ENCODE measurements around the gene ITIH3.

ITIH3 gene, protein sequence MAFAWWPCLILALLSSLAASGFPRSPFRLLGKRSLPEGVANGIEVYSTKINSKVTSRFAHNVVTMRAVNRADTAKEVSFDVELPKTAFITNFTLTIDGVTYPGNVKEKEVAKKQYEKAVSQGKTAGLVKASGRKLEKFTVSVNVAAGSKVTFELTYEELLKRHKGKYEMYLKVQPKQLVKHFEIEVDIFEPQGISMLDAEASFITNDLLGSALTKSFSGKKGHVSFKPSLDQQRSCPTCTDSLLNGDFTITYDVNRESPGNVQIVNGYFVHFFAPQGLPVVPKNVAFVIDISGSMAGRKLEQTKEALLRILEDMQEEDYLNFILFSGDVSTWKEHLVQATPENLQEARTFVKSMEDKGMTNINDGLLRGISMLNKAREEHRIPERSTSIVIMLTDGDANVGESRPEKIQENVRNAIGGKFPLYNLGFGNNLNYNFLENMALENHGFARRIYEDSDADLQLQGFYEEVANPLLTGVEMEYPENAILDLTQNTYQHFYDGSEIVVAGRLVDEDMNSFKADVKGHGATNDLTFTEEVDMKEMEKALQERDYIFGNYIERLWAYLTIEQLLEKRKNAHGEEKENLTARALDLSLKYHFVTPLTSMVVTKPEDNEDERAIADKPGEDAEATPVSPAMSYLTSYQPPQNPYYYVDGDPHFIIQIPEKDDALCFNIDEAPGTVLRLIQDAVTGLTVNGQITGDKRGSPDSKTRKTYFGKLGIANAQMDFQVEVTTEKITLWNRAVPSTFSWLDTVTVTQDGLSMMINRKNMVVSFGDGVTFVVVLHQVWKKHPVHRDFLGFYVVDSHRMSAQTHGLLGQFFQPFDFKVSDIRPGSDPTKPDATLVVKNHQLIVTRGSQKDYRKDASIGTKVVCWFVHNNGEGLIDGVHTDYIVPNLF

DNA sequence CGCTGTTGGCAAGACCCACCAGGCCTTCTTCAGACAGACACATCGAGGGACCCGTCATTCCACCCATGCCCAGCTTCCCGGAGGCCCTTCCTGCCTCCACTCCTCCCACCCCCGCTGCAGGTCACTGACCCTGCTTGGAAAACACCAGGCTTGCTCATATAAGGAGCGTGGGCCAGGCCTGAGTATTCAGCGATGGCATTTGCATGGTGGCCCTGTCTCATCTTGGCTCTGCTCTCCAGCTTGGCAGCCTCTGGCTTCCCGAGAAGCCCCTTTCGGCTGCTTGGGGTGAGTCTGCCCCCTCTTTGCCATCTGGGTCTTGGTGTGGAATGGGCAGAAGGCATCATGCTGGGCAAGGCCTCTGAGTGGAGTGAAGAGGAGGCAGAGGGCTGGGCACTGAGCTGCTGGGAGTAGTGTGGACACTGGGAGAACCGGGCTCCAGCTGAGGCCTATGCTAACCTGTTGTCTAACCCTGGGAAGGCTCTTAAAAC is at the start of gene ITIH3:
Gene ITIH3, plus strand, starts transcription at position 185 of the 488 bp plus-strand sequence. Its CDS starts 8 bp downstream, at position 193.
- H3K27me3 Mint-ChIP-seq (ENCODE audit: low read depth): no peaks in the 10 kb centered on the region
- no peaks in the 10 kb centered on the region for H3K36me3 Mint-ChIP-seq (ENCODE audit: low read depth)
- no peaks in the 10 kb centered on the region for H3K4me1 Mint-ChIP-seq (ENCODE audit: low read depth)
- no peak within 1 kb of the TSS for H3K27ac Mint-ChIP-seq
- H3K4me3 Mint-ChIP-seq: no peak within 1 kb of the TSS
- H3K9me3 Mint-ChIP-seq: no peaks in the 10 kb centered on the region

DNA sequence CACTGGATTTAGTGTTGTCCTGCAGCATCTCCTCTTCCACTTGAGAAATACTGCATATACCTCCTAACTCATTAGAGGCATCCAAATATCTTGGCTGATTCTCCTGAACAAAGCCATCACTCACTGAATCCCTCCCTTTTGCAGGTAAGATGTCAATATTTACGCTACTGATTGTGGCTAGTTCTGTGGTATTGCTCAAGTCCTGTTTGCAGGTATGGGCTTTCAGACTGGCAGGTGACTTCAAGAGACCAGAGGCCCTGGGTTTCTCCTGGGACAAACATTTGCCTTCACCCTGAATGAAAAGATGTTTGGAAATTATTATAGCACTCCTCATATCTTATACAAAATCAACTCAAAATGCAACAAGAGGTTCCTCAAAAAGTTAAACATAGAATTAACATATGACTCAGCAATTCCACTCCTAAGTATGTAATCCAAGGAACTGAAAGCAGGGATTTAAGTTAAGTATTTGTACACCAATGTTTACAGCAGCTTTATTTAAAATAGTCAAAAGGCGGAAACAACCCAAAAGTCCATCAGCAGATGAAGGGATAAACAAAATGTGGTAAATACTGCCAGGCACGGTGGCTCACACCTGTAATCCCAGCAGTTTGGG is 42.4 kb upstream of the ITIH3 start:
- no peaks in the 10 kb centered on the region for H3K4me1 Mint-ChIP-seq (ENCODE audit: low read depth)
- H3K4me3 Mint-ChIP-seq: no peak overlapping the region
- peaks cover 20% of the 10 kb centered on the region for H3K36me3 Mint-ChIP-seq (ENCODE audit: low read depth)
- H3K9me3 Mint-ChIP-seq: no peaks in the 10 kb centered on the region
- no peak overlapping the region for H3K27ac Mint-ChIP-seq
- H3K27me3 Mint-ChIP-seq (ENCODE audit: low read depth): no peaks in the 10 kb centered on the region

DNA sequence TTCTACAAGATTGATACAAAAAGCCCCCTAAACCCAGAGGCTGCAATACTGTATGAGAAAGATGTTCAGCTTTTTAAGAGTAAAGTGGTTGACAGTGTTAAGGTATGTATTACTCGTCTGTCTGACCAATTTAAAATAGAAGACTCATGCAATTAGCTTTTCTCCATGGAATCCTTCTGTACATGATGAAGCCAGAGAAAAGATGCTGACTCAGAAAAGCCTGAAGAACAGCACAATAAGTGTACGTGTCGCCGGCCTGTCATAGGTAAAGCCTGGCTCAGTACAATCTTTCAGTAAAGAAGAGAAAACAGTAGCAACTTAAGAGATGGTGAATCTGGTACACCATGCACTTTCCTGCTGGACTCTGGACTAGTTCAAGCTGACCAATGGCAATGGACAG is 40.2 kb upstream of the ITIH3 start:
- Mint-ChIP-seq H3K36me3 (ENCODE audit: low read depth) (peaks cover 20% of the 10 kb centered on the region), H3K27ac (no peak overlapping the region), H3K4me3 (no peak overlapping the region), H3K27me3 (ENCODE audit: low read depth) (no peaks in the 10 kb centered on the region), H3K4me1 (ENCODE audit: low read depth) (peaks cover 1% of the 10 kb centered on the region), H3K9me3 (no peaks in the 10 kb centered on the region)

DNA sequence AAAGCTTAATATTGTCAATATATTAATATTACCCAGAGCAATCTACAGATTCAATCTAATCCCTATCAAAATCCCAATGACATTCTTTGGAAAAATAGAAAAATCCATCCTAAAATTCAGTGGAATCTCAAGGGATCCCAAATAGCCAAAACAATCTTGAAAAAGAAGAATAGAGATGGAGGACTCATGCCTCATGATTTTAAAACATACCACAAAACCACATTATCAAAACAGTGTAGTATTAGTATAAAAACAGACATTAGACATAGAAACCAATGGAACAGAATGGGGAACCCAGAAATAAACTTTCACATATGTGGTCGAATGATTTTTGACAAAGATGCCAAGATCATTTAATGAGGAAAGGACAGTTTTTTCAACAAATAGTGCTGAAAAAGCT is 38.5 kb upstream of the ITIH3 start:
- Mint-ChIP-seq H3K9me3 (no peaks in the 10 kb centered on the region), H3K4me3 (no peak overlapping the region), H3K27ac (no peak overlapping the region), H3K36me3 (ENCODE audit: low read depth) (peaks cover 30% of the 10 kb centered on the region), H3K4me1 (ENCODE audit: low read depth) (peaks cover 3% of the 10 kb centered on the region), H3K27me3 (ENCODE audit: low read depth) (no peaks in the 10 kb centered on the region)

DNA sequence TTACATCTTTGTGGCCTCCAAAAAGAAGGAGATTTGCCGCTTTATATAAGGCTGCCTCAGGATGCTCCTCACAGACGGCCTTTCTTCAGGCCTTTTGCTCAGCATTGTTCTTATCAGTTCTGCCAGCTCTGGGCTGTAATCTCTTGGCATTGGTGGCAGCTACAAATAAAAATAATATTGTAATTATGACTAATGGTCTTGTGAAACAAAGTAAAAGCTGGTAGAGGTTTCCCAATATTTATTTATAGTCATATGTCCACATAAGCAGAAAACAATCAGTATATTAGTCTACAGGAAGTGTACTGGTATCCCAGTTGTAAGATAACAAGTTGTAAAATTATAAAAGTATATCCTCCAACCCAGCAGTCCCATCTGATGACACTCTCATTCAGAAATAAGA is 31.1 kb upstream of the ITIH3 start:
- peaks cover 26% of the 10 kb centered on the region for H3K36me3 Mint-ChIP-seq (ENCODE audit: low read depth)
- no peaks in the 10 kb centered on the region for H3K27me3 Mint-ChIP-seq (ENCODE audit: low read depth)
- no peak overlapping the region for H3K27ac Mint-ChIP-seq
- H3K4me3 Mint-ChIP-seq: no peak overlapping the region
- peaks cover 3% of the 10 kb centered on the region for H3K4me1 Mint-ChIP-seq (ENCODE audit: low read depth)
- no peaks in the 10 kb centered on the region for H3K9me3 Mint-ChIP-seq

DNA sequence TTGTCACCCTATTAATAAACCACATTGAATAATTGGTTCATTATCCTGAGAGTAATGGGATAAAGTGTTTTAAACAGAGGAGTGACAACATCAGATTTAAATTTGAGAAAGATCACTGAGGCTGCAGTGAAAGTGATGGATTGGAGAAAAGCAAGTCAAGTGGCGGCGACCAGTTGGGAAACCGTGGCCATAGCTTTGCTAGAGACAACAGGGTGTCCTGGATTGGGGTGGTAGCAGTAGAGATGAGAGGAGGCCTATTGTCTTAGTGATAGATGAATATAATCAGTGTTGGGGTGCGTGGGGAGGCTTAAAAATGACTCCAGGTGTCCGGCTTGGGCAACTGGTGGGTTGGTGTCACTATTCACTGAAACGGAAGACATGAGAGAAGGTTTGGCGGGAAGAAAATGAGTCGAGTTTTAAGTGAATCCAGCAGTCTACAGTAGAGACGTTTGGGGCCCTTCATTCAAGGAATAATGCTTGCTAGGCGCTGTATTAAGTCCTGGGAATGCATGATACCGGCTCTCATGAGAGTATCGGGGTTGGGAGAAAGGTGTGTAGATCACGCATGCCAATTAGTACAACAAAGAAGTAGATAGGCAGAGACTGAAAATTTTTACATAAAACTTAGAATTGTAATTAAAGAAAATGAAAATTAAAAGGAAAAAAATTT is 24.7 kb upstream of the ITIH3 start:
- Mint-ChIP-seq H3K4me1 (ENCODE audit: low read depth) (peaks cover 19% of the 10 kb centered on the region), H3K9me3 (no peaks in the 10 kb centered on the region), H3K27me3 (ENCODE audit: low read depth) (no peaks in the 10 kb centered on the region), H3K27ac (peak overlapping the region; percentile 80), H3K36me3 (ENCODE audit: low read depth) (no peaks in the 10 kb centered on the region), H3K4me3 (peak overlapping the region; percentile 87)

DNA sequence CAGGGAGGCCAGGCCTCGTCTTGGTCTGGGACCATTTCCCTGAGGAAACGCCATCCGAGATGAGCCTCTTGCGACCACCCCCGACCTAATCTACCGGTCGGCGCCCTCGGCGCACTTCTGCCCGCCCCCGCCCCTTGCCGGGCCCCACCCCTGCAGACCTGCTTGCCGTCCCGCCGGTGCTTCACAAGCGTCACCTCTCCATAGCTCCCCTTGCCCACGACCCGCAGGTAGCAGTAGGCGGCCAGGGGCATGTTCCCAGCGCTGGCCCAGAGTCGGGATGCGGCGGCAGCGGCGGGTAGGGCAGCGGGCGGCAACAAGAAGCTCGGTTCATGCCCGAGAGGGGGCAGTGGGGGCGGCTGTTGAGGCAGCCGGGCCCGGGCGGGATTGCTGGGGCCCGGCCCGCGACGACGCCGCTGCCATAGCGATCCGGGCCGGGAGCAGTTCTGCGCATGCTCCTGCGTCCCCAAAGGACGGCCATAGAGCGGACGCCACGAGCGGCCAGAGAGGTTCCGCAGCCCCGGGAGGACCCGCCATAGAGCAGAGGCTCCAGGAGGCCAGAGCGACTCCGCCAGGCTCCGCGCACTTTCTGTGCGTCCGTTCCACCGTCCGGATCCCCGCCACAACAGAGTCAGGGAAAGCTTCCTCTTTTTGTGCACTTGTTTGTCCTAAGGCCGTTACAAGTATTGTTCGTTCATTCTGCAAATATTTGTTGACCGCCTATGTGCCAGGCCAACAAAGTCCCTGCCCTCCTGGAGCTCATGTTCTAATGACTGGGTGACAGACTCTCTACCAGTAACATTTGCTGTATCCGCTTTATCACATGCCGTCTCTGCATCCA is 23.9 kb upstream of the ITIH3 start, which contains the start of gene NEK4:
Gene NEK4, minus strand, starts transcription at position 445 of the 838 bp plus-strand sequence. Its CDS starts 194 bp downstream, at position 251.
- H3K4me1 Mint-ChIP-seq (ENCODE audit: low read depth): peaks cover 19% of the 10 kb centered on the region
- H3K9me3 Mint-ChIP-seq: no peaks in the 10 kb centered on the region
- no peaks in the 10 kb centered on the region for H3K36me3 Mint-ChIP-seq (ENCODE audit: low read depth)
- peak within 1 kb of the TSS; percentile 87 for H3K4me3 Mint-ChIP-seq
- no peaks in the 10 kb centered on the region for H3K27me3 Mint-ChIP-seq (ENCODE audit: low read depth)
- peak within 1 kb of the TSS; percentile 91 for H3K27ac Mint-ChIP-seq

DNA sequence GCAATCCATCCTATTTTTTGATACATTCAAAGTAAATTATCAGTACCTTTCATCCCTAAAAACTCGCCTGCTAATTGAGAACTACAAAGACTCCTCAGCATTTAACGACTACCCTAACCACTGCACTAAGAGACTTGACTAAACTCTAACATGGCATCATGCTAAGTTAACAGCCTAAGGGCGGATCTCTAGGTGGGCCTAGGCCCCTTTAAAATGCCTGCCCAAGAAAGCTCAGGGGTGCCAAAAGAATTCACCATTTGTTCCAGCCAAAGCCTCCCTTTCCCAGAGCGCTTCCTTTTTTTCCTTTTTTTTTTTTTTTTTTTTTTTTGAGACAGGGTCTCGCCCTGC is 23.3 kb upstream of the ITIH3 start:
- Mint-ChIP-seq H3K9me3 (no peaks in the 10 kb centered on the region), H3K27me3 (ENCODE audit: low read depth) (no peaks in the 10 kb centered on the region), H3K4me1 (ENCODE audit: low read depth) (peaks cover 19% of the 10 kb centered on the region), H3K27ac (peak overlapping the region; percentile 91), H3K4me3 (peak overlapping the region; percentile 87), H3K36me3 (ENCODE audit: low read depth) (no peaks in the 10 kb centered on the region)

DNA sequence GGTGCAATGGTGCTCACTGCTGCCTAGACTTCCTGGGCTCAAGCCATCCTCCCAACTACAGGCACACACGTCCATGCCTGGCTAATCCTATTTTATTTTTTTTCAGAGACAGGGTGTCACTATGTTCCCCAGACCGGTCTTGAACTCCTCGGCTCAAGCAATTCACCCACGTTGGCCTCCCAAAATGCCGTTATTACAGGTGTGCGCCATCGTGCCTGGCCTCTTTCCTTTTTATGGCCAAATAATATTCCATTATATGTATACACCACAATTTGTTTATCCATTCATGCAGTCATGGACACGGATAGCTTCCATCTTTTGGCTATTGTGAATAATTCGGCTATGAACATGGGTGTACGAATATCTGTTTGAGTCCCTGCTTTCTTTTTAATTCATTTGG is 22.9 kb upstream of the ITIH3 start:
- Mint-ChIP-seq H3K36me3 (ENCODE audit: low read depth) (no peaks in the 10 kb centered on the region), H3K4me3 (peak overlapping the region; percentile 87), H3K27ac (peak overlapping the region; percentile 91), H3K4me1 (ENCODE audit: low read depth) (peaks cover 19% of the 10 kb centered on the region), H3K27me3 (ENCODE audit: low read depth) (no peaks in the 10 kb centered on the region), H3K9me3 (no peaks in the 10 kb centered on the region)

DNA sequence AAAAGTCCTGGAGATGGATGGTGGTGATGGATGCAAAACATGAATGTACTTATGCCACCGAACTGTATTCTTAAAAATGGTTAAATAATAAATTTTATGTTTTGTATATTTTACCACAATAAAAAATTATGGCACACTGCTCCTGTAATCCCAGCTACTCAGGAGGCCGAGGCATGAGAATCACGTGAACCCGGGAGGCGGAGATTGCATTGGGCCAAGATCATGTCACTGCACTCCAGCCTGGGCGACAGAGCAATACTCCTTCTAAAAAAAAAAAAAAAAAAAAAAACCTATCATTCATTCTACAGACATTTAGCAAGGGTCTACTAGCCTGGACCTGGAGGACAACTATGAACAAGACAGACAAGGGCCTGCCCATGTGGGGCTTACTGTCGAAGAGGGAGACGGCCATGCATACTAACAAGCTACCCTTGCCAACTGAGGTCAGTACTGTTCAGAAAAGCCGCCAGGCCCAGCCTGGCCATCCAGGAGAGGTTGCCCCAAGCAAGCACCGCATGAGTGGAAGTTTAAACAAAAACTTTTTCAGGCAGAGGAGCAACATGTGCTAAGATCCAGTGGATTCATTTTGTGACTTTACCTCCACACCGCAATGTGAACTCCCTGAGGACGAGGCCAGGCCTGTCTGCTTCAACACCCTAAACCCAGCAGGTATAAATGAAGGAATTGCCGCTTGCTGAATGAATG is 21.1 kb upstream of the ITIH3 start:
- Mint-ChIP-seq H3K27me3 (ENCODE audit: low read depth) (no peaks in the 10 kb centered on the region), H3K27ac (no peak overlapping the region), H3K4me3 (no peak overlapping the region)

DNA sequence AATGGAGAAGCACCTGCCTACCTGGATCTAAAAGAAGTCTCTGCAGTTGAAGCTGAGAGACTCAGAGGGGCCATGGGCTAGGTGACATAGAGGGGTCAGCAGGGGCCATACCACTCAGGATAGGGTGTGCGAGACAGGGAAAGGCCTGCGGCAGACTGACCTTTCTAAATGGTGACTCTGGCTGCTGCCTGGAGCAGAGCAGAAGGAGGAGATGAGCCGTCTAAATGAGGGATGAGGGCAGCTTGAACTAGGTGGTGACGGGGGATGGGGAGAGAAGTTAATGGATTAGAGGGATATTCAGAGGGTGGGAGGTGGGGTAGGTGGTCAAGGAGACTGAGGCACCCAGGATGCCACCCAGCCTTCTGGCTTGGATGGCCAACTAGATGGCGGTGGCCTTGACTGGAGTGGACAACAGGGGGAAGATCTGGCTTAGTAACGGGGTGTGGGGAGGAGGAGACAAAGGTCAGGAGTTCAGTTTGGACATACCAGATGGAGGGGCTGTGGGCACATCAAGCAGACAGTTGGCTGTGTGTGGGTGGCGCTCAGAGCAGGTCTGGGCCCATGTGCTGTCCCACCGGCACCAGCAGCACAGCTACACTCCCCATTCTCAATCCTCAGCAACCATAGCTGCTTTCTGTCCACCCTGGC is 20.4 kb upstream of the ITIH3 start:
- H3K9me3 Mint-ChIP-seq: no peaks in the 10 kb centered on the region
- H3K27ac Mint-ChIP-seq: no peak overlapping the region
- H3K4me1 Mint-ChIP-seq (ENCODE audit: low read depth): peaks cover 19% of the 10 kb centered on the region

More for the DNA sequence above, 21.1 kb upstream of the ITIH3 start:
- Mint-ChIP-seq H3K36me3 (ENCODE audit: low read depth) (no peaks in the 10 kb centered on the region), H3K9me3 (no peaks in the 10 kb centered on the region), H3K4me1 (ENCODE audit: low read depth) (peaks cover 19% of the 10 kb centered on the region)

DNA sequence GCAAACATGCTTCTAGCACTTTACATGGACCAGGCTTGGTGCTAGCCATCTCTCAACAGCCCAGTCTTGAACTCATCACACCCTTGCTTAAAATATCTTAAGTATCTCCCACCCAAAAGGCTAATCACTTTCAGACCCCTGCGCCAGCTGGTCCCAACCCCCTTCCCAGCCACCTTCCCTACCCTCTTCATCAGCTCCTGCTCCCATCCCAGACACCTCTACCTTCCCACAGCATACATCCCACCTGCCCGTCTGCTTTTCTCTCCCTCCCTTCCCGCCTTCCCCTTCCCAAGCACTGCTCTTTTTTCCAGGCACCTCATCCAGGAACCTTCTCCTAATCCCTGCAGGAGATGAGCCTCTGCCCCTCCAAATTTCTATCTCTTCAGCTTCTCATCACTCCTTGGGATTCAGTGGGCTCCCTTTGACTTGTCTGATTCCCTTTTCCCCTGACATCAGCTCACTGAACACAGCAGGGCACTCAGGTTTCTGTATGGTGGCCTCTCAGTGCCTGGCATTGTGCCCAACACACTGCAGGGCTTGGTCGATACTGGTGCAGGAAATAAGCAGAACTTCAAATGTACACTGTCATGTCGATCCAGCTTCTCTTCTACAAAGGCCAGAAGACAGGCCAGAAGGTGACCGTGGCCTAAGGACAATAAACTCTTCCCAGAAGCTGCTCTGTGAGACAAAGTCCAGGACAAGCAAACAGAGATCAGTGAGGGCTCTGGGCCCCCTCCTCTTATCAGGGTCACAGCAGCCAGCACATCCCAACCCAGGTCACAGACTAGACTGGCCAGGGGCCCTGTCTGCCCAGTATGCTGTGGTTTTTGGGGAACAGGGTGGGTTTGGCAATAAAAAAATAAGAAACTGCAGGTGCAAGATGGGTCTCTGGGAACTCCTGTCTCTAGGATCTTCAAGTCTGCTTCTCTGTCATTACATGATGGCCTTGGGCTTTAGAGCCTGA is 19.4 kb upstream of the ITIH3 start:
- Mint-ChIP-seq H3K27me3 (ENCODE audit: low read depth) (no peaks in the 10 kb centered on the region), H3K27ac (no peak overlapping the region), H3K4me3 (no peak overlapping the region)

More for the DNA sequence above, 20.4 kb upstream of the ITIH3 start:
- no peaks in the 10 kb centered on the region for H3K36me3 Mint-ChIP-seq (ENCODE audit: low read depth)
- H3K27me3 Mint-ChIP-seq (ENCODE audit: low read depth): no peaks in the 10 kb centered on the region
- no peak overlapping the region for H3K4me3 Mint-ChIP-seq

More for the DNA sequence above, 19.4 kb upstream of the ITIH3 start:
- peaks cover 9% of the 10 kb centered on the region for H3K4me1 Mint-ChIP-seq (ENCODE audit: low read depth)
- no peaks in the 10 kb centered on the region for H3K9me3 Mint-ChIP-seq
- H3K36me3 Mint-ChIP-seq (ENCODE audit: low read depth): no peaks in the 10 kb centered on the region

Measured in T-helper 1 cell treated with Interleukin-12 subunit alpha and Interleukin-12 subunit beta and Interleukin-4 antibody, amounts not matched to agents 30 μg/mL and 1 μg/mL, for 36 hours (primary cell).